ENCODE data around the gene IMMP2L.

The IMMP2L gene

DNA sequence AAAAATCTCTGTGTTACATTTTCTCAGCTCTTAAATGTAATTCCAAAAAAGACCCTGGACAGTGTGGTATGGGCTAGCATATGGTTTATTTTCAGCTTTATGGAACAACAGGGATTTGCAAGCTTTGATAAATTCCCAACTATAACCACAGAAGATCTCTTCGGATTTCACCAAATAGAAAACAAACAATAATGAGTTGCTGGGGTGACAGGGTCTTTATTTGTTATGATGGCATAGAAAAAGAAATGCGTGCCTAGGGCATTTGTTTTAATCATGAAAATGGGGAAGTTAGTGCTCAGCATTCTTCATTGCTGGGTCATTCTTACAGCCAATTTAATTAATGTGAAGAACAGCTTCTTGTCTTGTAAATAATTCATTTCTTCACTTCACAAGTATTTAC lies 332.4 kb downstream of the IMMP2L start:
- DNase-seq = no peak
- H3K9me3 ChIP-seq = no peaks in the 10 kb centered on the region
- H3K4me3 ChIP-seq (ENCODE audit: low read depth, low read length) = no peak overlapping the region
- H3K4me1 ChIP-seq = no peaks in the 10 kb centered on the region
- TF ChIP-seq, protein P1, sequence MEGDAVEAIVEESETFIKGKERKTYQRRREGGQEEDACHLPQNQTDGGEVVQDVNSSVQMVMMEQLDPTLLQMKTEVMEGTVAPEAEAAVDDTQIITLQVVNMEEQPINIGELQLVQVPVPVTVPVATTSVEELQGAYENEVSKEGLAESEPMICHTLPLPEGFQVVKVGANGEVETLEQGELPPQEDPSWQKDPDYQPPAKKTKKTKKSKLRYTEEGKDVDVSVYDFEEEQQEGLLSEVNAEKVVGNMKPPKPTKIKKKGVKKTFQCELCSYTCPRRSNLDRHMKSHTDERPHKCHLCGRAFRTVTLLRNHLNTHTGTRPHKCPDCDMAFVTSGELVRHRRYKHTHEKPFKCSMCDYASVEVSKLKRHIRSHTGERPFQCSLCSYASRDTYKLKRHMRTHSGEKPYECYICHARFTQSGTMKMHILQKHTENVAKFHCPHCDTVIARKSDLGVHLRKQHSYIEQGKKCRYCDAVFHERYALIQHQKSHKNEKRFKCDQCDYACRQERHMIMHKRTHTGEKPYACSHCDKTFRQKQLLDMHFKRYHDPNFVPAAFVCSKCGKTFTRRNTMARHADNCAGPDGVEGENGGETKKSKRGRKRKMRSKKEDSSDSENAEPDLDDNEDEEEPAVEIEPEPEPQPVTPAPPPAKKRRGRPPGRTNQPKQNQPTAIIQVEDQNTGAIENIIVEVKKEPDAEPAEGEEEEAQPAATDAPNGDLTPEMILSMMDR (IDR thresholded peaks at IDR 0.05; ENCODE audit: low read depth, low read length) = no peak
- H3K36me3 ChIP-seq = no peaks in the 10 kb centered on the region
- no peaks in the 10 kb centered on the region for H3K27me3 ChIP-seq

DNA sequence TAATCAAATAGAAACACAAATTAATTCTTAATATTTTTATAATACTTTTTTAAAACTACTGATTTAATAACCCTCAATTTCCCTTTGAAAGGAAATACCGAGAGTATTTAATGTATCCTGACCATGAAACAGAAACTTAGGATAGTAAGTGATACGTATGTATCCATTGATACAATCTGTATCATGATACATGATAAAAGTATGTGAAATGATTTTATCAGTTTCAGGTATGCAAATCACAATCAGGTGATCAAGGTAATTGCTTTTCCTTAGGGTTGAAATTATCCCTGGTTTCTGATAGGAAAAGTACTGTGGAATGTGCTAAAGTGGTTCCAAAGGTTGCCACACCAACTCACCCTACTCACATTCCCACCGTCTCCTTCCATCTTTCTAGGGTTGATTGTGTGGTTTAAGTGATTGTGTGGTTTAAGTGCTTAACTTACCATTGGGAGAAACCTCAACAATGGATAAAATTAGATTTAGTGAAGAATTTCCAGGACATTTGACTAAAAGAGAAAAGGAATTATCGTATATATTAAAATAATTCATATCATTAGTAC lies 333.0 kb downstream of the IMMP2L start:
- TF ChIP-seq, protein P1 (IDR thresholded peaks at IDR 0.05; ENCODE audit: low read depth, low read length) = no peak

DNA sequence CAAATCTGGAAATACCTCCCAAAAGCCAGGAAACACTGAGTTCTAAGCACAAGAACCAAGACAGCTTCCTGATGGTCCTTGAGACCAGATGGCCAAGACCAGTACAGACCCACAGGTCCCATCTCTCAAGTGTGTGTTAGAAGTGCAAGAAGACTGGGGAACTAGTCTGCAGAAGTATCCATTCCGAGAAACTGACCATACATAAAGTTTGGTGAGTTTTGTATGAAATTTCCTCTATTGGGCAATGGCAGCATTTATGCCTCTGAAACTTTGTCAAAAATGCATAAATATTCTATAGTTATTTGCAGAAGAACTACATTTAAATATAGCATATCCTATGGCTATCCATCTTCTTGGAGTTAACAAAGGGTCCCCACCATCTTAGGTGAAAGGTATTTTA lies 333.9 kb downstream of the IMMP2L start:
- no peak for DNase-seq
- H3K36me3 ChIP-seq = no peaks in the 10 kb centered on the region
- TF ChIP-seq, protein P1 (IDR thresholded peaks at IDR 0.05; ENCODE audit: low read depth, low read length) = no peak

More for the DNA sequence above, 333.0 kb downstream of the IMMP2L start:
- DNase-seq = no peak
- Histone ChIP-seq H3K27me3 (no peaks in the 10 kb centered on the region), H3K36me3 (no peaks in the 10 kb centered on the region), H3K4me3 (ENCODE audit: low read depth, low read length) (no peak overlapping the region), H3K9me3 (no peaks in the 10 kb centered on the region), H3K4me1 (no peaks in the 10 kb centered on the region)

DNA sequence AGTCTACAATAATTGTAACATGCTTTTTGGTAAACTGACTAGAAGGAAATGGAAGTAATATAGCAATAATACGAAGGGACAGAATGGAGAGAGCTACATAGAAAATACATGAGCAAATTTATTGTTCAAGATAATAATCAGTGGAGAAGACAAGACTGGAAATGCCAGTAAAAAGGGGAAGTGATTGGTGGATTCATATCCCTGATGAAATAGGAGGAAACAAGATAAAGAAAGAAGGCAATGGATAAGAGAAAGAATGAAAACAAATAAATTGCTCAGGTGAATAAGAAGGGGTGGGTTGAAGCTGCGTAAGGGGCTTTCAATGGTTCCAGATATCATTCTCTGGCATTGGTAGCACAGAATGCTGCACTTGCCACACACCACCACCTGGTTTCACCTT lies 335.5 kb downstream of the IMMP2L start:
- Histone ChIP-seq H3K4me3 (ENCODE audit: low read depth, low read length) (no peak overlapping the region), H3K4me1 (peaks cover 4% of the 10 kb centered on the region; the same call in 1 of the 2 replicates), H3K36me3 (no peaks in the 10 kb centered on the region), H3K9me3 (no peaks in the 10 kb centered on the region), H3K27me3 (no peaks in the 10 kb centered on the region)
- TF ChIP-seq, protein P1 (IDR thresholded peaks at IDR 0.05; ENCODE audit: low read depth, low read length) = no peak
- no peak for DNase-seq

More for the DNA sequence above, 333.9 kb downstream of the IMMP2L start:
- H3K27me3 ChIP-seq = no peaks in the 10 kb centered on the region
- H3K4me1 ChIP-seq = peaks cover 2% of the 10 kb centered on the region; the same call in 1 of the 2 replicates
- H3K9me3 ChIP-seq = no peaks in the 10 kb centered on the region
- no peak overlapping the region for H3K4me3 ChIP-seq (ENCODE audit: low read depth, low read length)

DNA sequence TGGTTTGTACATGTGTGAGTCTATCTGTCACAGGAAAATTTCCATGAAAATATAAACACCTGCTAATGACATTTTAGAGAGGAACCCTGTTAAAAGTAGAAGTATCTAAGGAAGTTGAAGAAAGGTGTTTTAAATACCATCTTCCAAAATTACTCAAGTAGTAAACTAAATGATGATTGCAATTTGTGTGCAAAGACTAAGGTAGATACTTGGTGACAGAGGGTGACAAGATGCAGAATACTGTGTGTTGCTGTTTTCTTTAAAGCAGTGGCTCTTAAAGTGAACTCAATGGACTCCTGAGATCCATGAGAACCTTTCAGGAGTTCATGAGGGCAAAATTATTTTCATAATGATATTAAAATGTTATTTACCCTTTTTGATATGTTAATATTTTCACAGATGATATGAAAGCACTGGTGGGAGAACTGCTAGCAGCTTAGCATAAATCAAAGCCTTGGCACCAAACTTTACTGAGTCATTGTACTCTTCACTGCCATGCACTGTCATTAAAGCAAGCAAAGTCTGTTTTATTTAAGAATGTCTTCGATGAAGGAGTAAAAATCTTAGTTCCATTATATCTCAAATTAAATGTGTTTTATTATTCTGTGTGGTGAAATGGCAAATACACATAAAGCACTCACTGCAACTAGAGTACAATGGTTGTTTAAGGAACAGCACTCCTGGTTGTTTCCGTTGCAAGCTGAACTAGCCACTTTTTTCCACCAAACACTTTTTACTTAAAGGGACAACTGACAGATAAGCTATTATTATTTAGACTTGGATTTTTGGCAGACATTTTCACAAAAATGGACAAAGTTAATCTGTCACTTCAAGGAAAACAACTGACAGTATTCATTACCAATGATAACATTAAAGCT lies 337.7 kb downstream of the IMMP2L start:
- Histone ChIP-seq H3K27me3 (no peaks in the 10 kb centered on the region), H3K36me3 (no peaks in the 10 kb centered on the region), H3K4me3 (ENCODE audit: low read depth, low read length) (no peak overlapping the region), H3K4me1 (peaks cover 6% of the 10 kb centered on the region; the same call in 1 of the 2 replicates), H3K9me3 (no peaks in the 10 kb centered on the region)
- no peak for DNase-seq
- TF ChIP-seq, protein P1 (IDR thresholded peaks at IDR 0.05; ENCODE audit: low read depth, low read length) = no peak

DNA sequence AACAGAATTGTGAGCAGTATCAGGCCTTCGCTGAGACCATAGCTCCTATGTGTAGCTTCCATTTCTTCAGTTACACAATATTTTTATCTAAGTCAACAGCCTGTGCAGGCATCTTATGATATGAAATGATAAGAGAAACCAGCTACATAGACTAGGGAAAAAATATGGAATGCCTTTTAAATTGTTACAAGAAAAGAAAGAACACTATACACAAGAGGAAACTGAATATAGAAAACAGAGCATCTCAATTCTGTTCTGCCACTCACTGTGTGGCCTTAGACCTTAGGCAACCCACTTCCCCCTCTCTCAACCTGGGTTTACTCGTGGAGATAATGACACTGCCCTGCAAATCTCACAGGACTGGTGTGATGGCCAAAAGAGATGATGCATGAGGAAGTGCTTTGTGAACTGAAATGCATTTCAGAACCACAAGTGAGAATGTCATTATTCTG lies 338.5 kb downstream of the IMMP2L start:
- Histone ChIP-seq H3K4me1 (peaks cover 6% of the 10 kb centered on the region; the same call in 1 of the 2 replicates), H3K4me3 (ENCODE audit: low read depth, low read length) (no peak overlapping the region), H3K27me3 (no peaks in the 10 kb centered on the region), H3K36me3 (no peaks in the 10 kb centered on the region), H3K9me3 (no peaks in the 10 kb centered on the region)
- TF ChIP-seq, protein P1 (IDR thresholded peaks at IDR 0.05; ENCODE audit: low read depth, low read length) = no peak
- DNase-seq = no peak

Measured in BE2C (cell line).